Neural progenitor cell (in vitro differentiated cells): ENCODE data around the gene GRIN2A.

Experiments used
- CTCF ChIP-seq: fragments of 200-600 bp; sonication (generic); IDR thresholded peaks from 2 replicates; pipeline ENCODE4 v1.5.1; 2017; ENCODE audit warnings: antibody characterized with exemption, mild to moderate bottlenecking
- EZH2 ChIP-seq: fragments of 200-600 bp; sonication (generic); IDR thresholded peaks from 2 replicates; pipeline ENCODE4 v1.6.1; 2017; ENCODE audit warnings: antibody characterized with exemption, mild to moderate bottlenecking, moderate library complexity
- EZH2phosphoT487 ChIP-seq: fragments of 200-600 bp; sonication (generic); IDR thresholded peaks from 2 replicates; pipeline ENCODE4 v1.6.1; 2017; ENCODE audit warnings: antibody characterized with exemption

GRCh38 chr16:9808210-9808609 is 374.0 kb downstream of the GRIN2A start:
- TF ChIP-seq CTCF (no peak), EZH2phosphoT487 (no peak), EZH2 (no peak)
